Fibroblast of upper back skin (primary cell): ENCODE measurements around the gene ARL13B.
A peak's percentile ranks its signal among the peaks of the same experiment; 100 is the strongest.
"Not testable (repeated sequence)": the region's sequence is repeated elsewhere in the genome, so short reads cannot be mapped to it uniquely, and the experiment has no call there.

Experiments
- DNase-seq: peaks from one replicate; pipeline ENCODE4 v3.0.0-alpha.2; 2013

The ARL13B gene

DNA sequence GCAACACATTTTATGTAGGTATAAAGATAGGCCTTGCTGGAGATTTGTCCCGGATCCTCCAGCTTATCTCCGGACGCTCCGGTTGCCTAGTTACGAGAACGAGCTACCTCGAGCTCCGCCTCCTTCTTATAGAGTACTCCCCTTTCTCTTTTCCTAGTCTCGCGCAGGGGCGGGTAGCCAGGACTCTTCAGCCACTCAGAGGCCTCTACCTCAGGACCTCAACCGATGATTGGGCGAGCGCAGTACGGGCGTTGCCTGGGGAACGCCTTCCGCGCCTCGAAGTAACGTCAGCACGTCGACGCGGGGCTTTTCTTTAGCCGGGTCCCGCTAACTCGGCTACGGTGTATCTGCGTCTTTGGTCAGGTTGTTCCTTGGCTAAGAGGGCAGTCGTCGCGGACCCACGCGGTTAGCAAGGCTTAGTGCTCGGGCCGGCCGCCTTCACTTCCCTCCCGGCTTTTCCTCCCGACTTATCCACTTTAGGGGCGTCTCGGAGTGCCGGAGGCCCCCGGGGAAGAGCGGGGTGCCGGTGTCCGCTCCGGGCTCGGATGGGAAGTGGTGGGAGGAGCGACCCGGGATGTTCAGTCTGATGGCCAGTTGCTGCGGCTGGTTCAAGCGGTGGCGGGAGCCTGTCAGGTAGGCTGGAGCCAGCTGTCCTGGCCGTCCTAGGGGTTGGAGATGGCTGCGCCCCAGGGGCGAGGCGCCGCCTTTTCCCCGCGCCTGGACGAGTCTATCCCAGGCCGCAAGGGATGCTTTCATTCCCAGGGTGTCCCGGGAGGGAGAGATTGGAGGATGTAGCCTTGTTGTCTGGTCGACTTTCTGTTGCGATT is at the start of gene ARL13B:
Gene ARL13B, plus strand, starts transcription at position 306 of the 827 bp plus-strand sequence. Its CDS starts 269 bp downstream, at position 575.
- peak; percentile 98 for DNase-seq

DNA sequence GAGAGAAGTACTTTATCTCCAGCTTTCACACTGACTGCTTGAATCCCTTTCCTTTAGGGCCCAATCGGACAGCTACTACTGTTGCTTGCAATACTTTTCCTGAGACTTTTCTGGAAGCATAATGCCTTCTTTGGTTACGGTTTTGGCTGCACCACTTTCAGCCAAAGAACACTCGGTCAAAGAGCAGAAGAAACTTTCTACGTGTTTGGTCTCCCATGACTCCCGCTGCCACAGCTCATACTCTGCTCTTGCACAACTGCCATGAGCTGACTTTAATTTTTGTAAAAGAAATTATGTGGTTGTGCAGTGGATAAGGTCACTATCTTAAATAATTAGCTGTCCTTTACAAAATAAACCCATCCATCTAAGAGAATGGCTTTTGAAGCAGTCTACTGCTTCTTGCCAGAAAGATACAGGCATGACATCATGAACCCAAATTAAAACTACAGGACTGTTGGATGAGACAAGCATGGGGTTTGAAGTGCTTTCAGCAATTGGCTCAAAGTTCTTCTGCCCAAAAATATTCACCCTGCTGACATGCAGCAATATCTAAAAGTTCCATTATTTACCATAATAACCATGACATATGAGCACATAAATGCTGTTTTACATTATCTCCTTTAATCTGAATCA is 48.2 kb upstream of the ARL13B start:
- DNase-seq = no peak

DNA sequence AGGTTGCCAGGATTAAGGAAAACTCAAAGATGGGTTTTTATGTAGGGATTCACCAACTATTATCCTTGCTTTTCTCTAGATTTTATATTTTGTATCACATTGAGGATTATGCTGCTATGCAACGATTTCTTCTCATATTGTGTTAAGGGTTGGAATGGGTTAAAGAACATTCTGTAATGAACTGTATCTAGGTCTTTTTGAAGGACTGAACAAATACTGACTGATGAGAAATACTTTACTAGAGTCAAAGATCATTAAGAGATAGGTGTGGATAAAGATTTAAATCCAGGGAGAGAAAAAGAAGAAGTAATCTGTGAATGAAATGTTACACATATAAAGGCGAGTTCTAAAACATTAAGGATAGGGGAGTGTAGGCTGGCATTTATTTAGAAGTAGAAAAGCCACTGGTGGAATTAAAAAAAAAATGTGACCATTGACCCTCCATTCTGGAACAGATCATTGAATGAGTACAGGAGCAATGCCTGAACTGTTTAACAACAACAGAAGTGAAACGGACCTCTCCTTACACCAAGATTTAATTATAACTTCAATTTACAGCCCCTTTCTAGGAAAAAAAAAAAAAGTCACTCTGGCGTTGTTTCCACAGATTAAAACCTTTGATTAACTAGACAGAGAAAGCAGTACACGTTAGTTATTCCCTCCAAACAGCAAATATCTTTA is 45.4 kb upstream of the ARL13B start:
- no peak for DNase-seq

DNA sequence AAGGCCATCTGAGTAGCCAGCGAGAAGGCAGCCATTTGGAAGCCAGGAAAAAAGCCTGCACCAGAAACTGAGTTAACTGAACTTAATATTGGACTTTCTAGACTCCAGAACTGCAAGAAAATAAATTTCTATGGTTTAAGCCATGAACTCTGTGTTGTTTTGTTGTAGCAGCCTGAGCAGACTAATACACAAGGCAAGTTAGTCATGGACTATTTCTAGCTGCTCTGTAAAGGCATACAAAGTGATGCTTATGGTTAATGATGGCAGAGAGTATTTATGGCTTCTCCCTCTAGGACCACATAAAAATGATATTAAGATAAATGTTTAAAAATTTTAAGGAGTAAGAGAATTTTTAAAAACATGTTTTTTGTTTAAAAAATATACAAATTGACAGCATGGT is 43.4 kb upstream of the ARL13B start:
- no peak for DNase-seq

DNA sequence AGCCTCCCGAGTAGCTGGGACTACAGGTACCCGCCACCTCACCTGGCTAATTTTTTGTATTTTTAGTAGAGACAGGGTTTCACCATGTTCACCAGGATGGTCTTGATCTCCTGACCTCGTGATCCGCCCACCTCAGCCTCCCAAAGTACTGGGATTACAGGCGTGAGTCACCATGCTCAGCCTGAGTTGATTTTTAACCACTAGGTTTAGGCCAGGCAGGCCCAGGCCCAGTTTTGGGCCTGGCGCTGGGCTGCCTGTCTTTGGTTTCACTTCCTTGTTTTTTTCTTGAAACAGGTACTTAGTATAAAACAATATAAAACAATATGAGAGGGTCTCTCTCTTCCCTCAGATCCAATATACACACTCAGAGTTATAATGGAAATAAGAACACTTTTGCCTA is 42.5 kb upstream of the ARL13B start:
- not testable (repeated sequence) for DNase-seq

DNA sequence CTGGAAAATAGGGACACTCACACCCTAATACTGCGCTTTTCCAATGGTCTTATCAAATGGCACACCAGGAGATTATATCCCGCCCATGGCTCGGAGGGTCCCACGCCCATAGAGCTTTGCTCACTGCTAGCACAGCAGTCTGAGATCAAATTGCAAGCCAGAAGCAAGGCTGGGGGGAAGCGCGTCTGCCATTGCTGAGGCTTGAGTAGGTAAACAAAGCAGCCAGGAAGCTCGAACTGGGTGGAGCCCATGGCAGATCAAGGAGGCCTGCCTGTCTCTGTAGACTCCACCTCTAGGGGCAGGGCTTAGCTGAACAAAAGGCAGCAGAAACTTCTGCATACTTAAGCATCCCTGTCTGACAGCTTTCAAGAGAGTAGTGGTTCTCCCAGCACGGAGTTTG is 30.0 kb upstream of the ARL13B start:
- DNase-seq = not testable (repeated sequence)

DNA sequence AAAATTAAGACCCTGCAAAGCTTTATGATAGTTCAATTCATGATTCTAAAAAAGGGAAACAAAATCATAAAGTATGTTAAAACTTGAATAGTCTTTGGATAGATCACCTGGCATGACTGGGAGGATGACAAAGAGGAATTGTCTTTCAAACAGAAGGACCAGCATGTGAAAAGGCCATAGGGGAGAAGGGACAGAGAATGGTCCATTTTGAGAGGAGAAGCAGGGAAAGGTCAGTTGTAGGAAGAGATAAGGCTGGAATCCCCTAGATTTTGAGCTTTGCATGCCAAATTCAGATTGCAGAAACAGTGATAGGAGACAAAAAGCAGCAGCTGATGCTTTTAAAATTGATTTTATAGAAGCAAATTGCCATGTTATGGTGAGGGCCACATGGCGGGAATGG is 18.9 kb upstream of the ARL13B start:
- DNase-seq = no peak

DNA sequence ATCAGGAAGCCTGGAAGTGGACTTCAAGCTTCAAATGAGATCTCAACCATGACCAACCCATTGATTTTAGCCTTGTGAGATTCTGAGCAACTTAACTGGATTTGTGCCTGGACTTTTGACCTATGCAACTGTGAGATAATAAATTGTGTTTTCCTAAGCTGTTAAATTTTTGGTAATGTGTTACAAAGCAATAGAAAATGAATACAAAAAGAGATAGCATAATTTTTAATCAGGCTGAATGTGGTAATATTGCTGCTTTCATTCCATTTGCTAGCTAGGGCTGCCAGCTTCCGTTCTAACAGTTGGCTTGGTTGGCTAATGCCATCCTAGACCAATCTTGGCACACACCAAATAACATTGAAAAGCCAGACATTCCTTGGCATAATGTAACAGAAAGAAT is 18.5 kb upstream of the ARL13B start:
- no peak for DNase-seq

DNA sequence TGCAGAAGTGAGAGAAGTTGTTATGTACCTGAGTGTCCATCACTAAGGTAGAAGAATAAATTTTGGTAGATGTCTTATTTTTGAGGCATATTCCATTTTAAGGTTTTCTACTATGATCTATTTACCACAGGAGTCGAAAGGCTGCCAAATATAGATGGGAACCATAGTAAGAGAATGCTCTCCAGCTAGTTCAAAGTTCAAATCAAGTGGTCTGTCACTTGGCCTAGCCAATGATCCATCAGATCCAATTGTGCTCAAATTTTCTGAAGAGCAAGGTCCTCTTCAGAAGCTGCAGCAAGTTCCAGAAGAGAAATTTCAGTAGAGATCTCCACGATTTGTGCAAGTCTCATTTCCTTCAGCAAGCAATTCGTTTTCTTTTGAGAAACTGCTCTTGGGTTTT is 17.2 kb upstream of the ARL13B start:
- DNase-seq = no peak

DNA sequence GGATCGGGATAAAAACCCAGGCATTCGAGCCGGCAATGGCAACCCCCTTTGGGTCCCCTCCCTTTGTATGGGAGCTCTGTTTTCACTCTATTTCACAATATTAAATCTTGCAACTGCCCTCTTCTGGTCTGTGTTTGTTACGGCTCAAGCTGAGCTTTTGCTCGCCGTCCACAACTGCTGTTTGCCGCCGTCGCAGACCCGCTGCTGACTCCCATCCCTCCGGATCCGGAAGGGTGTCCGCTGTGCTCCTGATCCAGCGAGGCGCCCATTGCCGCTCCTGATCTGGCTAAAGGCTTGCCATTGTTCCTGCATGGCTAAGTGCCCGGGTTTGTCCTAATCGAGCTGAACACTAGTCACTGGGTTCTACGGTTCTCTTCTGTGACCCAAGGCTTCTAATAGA is 14.8 kb upstream of the ARL13B start:
- not testable (repeated sequence) for DNase-seq

DNA sequence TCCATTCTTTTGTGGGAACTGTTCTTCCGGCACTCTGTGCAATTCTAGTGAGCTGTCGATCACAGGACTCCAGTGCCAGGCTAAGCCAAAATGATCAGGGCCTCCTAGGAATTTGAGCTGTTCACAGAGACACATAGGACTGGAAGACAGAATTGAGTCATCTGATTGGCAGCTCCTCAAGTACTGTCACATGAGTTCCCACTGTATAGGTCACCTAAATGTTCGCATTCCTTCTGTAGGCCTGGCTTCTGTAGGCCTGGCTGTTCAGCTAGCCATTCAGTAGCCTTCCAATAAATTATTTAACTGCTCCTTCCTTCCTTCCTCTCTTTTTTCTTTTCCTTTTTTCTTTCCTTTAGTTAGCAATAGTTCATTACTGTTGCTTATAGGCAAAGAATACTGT is 10.5 kb upstream of the ARL13B start:
- peak; percentile 47 for DNase-seq

DNA sequence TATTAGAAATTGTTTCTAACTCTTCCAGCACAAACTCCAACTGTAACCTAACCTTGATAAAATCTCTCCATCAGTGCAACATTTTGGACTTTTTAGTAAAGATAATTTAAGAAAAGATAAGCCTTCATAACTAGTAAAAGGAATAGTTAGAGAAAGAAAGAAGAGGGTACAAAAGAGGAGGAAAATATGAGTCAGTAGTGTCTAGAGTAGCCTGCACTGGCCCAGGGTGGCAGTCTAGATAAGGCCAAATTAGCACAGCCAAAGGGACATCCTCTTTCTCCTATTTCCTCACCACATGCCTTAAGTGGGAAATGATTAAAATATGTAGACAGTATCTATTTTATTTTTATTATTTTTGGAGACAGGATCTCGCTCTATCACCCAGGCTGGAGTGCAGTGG is 10.0 kb upstream of the ARL13B start:
- DNase-seq = no peak

DNA sequence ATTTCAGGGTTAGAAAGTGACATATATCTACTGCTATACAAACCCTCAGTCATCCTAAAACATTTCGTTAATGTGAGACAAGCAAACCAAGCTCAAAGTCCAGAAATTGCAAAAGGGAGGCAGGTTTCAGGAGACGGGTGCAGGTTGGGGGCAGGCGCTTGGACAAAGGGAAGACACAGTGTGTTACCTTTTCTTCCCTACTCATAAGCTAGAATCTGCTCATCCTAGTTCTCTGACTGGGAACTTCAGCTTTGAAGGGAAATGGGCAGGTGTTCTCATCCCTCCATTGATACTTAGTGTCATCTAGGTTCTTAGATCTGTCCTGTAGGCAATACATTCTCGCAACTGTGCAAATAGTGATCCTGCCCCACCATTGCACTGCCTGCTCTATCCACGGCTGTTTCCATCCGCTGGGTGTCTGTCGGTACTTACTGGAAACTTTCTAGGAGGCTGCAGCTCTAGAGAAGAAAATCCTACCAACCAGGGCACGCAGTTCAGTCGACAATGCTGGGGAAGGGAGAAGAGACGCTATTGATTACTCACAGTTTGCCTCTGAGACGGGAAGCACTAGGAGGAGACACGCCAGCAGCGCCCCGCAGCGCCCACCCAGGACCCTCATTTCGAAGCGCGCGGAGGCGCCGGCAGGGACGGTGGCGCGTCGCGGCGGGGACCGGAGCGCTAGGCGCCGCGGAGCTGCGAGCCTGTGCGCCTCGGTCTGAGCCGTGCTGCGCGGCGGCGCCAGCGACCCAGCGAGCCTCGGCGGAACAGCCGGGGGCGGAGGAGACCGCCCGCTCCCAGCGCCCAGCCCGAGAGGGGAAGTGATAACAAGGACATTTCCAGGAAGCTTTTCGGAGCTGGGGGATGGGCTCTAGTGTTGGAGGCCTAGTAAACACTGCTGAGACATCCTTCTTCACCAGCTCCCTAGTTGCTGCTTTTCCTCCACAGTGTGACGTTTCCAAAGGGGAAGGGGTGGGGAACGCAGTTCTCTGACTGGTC is 6.5 kb upstream of the ARL13B start, which contains the start of gene PROS1:
Gene PROS1, minus strand, starts transcription at position 766 of the 996 bp plus-strand sequence. Its CDS starts 147 bp downstream, at position 619.
- DNase-seq = peak; percentile 74

DNA sequence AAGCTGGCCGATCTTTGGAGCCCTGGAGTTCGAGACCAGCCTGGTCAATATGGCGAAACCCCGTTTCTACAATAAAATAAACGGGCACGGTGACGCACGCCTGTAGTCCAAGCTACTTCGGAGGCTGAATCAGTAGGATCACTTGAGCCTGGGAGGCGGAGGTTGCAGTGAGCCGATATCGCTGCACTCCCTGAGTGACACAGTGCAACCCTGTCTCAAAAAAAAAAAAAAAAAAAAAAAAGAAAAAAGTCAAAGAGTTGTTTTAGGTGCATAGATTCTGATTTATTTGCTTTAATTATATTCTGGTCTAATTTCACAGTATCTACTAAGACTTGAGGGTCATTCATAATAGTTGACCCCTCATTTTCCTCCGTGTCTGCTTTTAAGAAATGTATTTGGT is 1.7 kb downstream of the ARL13B start:
- no peak for DNase-seq

DNA sequence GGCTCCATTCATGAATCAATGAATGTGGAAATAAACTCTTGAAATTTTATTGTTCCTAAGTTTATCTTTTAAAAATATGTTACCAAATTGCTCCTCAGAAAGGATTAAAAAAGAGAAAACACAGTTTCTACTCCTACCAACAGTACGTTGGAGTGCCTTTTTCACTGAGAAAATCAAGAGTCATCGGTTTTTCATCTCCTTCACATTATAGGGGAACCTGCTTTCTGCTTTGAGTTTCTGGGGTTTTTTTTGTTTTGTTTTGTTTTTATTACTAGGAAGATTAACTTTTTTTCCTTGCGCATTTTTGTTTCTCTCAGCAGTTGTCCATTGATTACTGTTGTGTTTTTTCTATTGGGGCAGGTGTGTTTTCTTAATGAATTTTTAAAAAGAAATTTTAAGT is 3.5 kb downstream of the ARL13B start:
- DNase-seq = no peak

DNA sequence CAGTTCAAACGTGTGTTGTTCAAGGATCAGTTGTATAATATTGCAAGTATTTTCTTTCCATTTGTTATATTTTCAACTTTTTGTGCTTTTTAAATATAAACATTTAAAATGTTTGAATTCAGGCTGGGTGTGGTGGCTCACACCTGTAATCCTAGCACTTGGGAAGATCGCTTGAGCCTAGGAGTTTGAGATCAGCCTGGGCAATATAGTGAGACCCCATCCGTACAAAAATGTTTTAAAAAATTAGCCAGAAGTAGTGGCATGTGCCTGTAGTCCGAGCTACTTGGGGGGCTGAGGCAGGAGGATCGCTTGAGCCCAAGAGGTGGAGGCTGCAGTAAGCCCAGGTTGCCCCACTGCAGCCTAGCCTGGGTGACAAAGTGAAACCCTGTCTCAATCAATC is 4.7 kb downstream of the ARL13B start:
- DNase-seq = no peak

DNA sequence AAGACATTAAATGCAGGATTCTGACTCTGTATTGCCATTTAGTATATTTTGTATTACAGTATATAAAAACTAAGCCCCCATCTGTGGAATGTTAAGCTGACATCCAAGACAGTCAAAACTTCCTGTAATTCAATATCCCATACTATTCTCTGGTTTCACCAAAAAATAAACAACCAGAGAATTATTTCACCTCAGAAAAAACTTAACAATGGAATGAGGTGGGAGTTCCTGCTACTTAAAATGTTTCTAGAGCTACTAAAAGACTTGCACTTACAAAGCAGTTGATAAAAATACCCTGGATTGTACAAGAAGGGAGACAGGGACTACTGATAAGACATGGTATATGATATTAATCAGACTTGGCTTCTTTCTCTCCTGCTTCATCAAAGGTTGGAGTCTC is 8.3 kb downstream of the ARL13B start:
- peak; percentile 18 for DNase-seq

DNA sequence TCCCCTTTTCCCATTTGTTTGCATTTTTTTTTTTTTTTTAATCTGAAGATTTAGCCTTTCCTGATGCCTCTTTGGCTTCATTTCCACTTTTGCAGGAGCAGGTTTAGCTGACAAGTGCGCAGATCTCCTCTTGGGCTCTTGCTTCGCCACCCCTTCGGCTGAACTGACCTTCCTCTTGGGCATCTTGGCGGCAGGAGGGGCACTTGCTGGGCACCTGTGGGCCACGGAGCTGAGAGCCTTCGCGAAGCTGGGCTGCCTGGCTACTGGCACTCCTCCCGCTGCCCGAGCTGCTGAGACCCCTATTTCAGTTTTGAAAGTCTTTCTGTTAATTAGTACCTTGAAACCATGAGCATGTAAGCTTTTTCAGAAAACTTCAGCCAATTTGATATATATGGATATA is 8.8 kb downstream of the ARL13B start:
- no peak for DNase-seq

DNA sequence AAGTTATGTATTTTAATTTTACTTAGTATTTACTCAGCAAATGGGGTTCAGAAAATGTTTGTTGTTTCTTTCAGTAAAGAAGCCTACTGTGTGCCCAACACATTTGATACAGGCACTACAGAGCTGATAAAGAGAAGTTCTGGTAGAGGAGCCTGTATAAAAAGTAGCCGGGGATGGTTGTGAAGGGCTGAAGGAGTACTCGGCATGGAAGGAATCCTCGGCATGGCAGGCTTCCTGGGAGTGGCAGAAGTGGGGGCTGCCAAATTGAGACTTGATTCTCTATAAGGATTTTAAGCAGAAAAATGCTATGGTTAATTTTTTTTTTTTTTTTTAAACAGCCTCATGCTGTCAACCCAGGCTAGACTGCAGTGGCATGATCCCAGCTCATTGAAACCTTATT is 9.3 kb downstream of the ARL13B start:
- DNase-seq = no peak

DNA sequence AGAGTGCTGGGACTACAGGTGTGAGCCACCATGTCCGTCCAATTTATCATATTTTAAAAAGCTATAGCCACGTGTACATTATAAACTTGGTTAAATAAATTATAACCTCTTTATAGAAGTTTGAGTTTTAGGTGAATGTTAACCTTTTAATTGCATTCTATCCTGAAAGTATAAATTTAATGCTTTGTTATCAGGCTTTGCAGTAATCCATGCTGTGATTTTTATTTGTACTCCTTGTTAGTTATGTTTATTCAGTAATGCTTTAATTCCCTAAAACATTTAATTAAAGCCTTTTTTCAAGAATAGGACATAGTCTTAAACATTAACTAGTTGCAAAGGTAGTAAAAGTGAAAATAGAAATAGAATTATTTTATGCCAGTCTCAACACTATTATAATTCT is 11.7 kb downstream of the ARL13B start:
- no peak for DNase-seq

DNA sequence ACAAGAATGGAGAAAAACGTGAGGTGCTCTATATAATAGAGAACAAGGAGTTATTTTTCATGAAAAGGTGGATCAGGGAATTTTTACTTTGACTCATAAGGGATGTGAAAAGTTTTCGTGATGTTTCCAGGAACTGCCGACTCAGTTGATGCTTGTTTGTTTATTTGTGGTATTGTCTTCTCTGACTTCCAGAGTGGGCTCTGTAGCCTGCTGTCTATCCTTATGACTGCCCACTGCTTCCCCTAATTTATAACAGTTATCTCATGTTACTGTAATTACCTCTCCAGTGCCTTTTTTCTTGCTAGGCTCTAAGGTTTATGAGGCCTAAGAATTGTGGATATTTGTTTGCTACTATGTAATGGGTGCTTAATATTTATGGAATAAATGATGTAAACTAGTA is 12.3 kb downstream of the ARL13B start:
- DNase-seq = no peak

DNA sequence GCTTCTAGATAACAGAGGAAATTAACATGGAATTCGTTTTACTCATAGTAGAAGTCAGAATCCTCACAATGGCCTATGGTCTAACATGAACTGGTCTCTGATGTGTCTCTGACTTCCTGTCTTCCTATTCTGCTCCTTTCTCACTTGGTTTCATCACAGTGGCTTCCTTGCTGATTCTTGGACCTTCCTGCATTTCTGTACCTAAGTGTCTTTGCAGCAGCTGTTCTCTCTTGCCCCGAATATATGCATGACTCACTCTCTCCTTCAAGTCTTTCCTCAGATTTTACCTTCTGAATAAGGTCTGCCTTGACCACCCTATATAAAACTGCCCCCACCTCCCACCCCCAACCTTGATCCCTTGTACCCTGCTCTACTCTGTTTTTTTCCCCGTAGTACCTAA is 14.1 kb downstream of the ARL13B start:
- no peak for DNase-seq

DNA sequence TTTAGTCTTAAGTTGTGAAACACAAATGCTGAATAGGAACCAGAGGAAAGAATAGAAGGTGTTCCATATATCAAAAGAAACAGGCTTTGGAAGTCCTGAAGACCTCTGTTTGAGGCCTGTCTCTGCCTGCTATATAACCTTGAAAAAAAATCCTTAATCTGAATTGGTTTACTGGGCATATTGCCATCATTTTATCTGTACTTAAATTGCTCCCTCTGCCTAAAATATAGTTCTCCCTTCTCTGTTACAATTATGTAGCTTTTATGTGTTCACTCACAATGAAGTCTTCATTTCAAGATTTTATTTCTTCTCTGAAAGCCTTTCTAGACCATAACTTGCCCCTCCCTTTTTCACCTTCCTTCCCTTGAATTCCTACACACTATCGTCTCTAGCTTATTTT is 21.2 kb downstream of the ARL13B start:
- no peak for DNase-seq
